K562 treated with DMSO at 1 percent for 12 hours (cell line): ENCODE results near the gene SMURF1. TPM values are rescaled to one million over a fixed set of nuclear protein-coding genes. Genes with fewer than 3 reads are reported as not detected.

ENCODE experiments used
- total RNA-seq: library from RNA; unstranded; fragments of 300-600 nt; gene quantifications from 2 replicates; pipeline ENCODE4 v1.2.3, GENCODE V29; 2022; ENCODE audit not compliant: insufficient read depth

The SMURF1 gene
- 5.9 and 17.8 TPM in 2 replicates for total RNA-seq

DNA sequence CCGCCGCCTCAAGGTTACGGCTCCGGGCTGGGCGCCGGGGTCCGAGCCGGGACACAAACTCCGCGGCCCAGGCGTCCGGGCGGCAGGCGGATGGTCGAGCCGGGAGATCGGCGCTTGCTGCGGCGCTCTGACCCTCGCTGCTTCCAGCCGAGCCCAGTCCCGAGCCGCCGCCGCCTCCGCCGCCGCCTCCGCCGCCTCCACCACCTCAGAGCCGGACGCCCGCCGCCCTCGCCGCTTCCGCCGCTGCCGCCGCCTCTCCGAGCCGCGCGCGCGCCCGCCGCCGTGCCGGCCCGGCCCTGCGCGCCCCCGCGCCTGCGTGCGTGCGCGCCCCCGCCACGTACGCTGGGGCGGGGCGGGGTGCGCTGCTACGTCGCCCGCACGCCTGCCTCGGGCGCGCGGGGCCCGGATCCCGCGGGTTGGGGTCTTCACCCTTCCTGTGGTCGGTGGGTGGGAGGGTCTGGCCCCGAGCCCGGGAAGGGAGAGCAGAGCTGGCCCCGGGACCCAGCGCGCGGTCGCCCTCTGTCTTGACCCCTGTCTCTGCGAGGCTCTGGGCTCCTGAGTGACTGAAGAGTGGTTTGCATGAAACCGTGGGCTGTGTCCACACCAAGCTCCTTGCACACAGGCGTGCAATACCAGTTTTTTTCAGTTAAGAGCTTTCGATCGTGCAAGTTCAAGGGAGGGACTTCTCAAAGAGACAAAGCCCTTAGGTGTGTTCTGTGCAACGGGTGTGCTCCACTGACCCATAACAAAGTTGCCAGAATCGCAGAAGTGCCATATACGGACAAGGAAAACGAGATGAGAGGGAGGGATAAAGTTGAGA, at the start of gene SMURF1:
TSS of gene SMURF1 (minus strand) at position 256 of the 820 bp plus-strand sequence. CDS start 328 bp downstream, outside the sequence.

Other genes starting within 250 kb of the SMURF1 start
- not detected in 2 replicates for gene KPNA7, start 64.0 kb upstream of the SMURF1 start, total RNA-seq
- gene MYH16, start 128.7 kb upstream of the SMURF1 start, total RNA-seq: not detected in 2 replicates
- gene ARPC1A, start 181.8 kb upstream of the SMURF1 start, total RNA-seq: 116 and 161 TPM in 2 replicates
- gene ARPC1B, start 230.6 kb upstream of the SMURF1 start, total RNA-seq: 633 and 716 TPM in 2 replicates